Endodermal cell (in vitro differentiated cells): ENCODE data around the gene KRTAP10-8. TPM values are rescaled to one million over a fixed set of nuclear protein-coding genes. Genes with fewer than 3 reads are reported as not detected.

ENCODE experiments used
- DNase-seq: peaks from one replicate; pipeline ENCODE4 v3.0.0-alpha.2; 2017
- H3K27ac ChIP-seq: 2 replicates; pipeline ENCODE4 v1.5.1; 2013; ENCODE audit warnings: mild to moderate bottlenecking, low read depth, low read length, moderate library complexity
- H3K27me3 ChIP-seq: 2 replicates; pipeline ENCODE4 v1.6.1; 2013; ENCODE audit warnings: mild to moderate bottlenecking, low read length, moderate library complexity; ENCODE audit not compliant: insufficient read depth, control insufficient read depth, poor library complexity, severe bottlenecking
- H3K36me3 ChIP-seq: 2 replicates; pipeline ENCODE4 v1.7.0; 2013; ENCODE audit warnings: mild to moderate bottlenecking, low read length, moderate library complexity; ENCODE audit not compliant: control insufficient read depth, insufficient read depth
- H3K4me1 ChIP-seq: one replicate; pipeline ENCODE4 v1.7.0; 2013; ENCODE audit warnings: low read length; ENCODE audit not compliant: control insufficient read depth, insufficient read depth
- H3K4me3 ChIP-seq: 2 replicates; pipeline ENCODE4 v1.5.1; 2013; ENCODE audit warnings: mild to moderate bottlenecking, low read length, moderate library complexity
- H3K9ac ChIP-seq: 2 replicates; pipeline ENCODE4 v1.6.1; 2013; ENCODE audit warnings: mild to moderate bottlenecking, low read length, moderate library complexity; ENCODE audit not compliant: poor library complexity, severe bottlenecking; ENCODE audit errors: extremely low read depth
- H3K9me3 ChIP-seq: 2 replicates; pipeline ENCODE4 v1.6.1; 2013; ENCODE audit warnings: mild to moderate bottlenecking, low read length, moderate library complexity; ENCODE audit not compliant: control insufficient read depth
- H3K27ac Mint-ChIP-seq: 2 replicates; pipeline ENCODE4 v1.8.0; 2020; ENCODE audit warnings: mixed read lengths
- H3K27me3 Mint-ChIP-seq: 2 replicates; pipeline ENCODE4 v1.8.0; 2021; ENCODE audit warnings: mild to moderate bottlenecking, mixed read lengths; ENCODE audit not compliant: insufficient read depth
- H3K36me3 Mint-ChIP-seq: 2 replicates; pipeline ENCODE4 v1.8.0; 2020; ENCODE audit warnings: low read depth, mixed read lengths
- H3K4me1 Mint-ChIP-seq: 2 replicates; pipeline ENCODE4 v1.8.0; 2020; ENCODE audit warnings: mixed read lengths
- H3K4me3 Mint-ChIP-seq: 2 replicates; pipeline ENCODE4 v1.8.0; 2020; ENCODE audit warnings: mild to moderate bottlenecking, moderate library complexity, mixed read lengths
- H3K9me3 Mint-ChIP-seq: 2 replicates; pipeline ENCODE4 v1.8.0; 2020; ENCODE audit warnings: mild to moderate bottlenecking, mixed read lengths
- WGBS, 2 experiments: methylation state at CpG; one replicate each; pipeline versions ENCODE4 v1.1.5 to v1.1.7; 2013; ENCODE audit warnings: missing lambda C conversion rate in 2 of 2, mixed read lengths in 1 of 2; ENCODE audit not compliant: insufficient coverage in 1 of 2, insufficient read length in 1 of 2; 5-methylcytosine and 5-hydroxymethylcytosine counted together
- total RNA-seq, 2 donors: library from RNA; stranded (reverse); fragmentation: NEBNext Ultra II Directional in 1 of 2; extraction: Animal tissue kit (Norgen Biotek cat#: 25700) in 1 of 2; gene quantifications; 2 replicates in 1 of 2; 3 replicates in 1 of 2; pipeline ENCODE4 v1.2.1, GENCODE V29; 2021
- TF ChIP-seq, protein P1 (sequence below): fragments of 200-600 bp; sonication (generic); conservative IDR thresholded peaks from 2 replicates; pipeline ENCODE4 v1.5.0; 2021; ENCODE audit warnings: antibody characterized with exemption, mild to moderate bottlenecking

The KRTAP10-8 gene
- total RNA-seq, 2 donors from 2014 or later: not detected

DNA sequence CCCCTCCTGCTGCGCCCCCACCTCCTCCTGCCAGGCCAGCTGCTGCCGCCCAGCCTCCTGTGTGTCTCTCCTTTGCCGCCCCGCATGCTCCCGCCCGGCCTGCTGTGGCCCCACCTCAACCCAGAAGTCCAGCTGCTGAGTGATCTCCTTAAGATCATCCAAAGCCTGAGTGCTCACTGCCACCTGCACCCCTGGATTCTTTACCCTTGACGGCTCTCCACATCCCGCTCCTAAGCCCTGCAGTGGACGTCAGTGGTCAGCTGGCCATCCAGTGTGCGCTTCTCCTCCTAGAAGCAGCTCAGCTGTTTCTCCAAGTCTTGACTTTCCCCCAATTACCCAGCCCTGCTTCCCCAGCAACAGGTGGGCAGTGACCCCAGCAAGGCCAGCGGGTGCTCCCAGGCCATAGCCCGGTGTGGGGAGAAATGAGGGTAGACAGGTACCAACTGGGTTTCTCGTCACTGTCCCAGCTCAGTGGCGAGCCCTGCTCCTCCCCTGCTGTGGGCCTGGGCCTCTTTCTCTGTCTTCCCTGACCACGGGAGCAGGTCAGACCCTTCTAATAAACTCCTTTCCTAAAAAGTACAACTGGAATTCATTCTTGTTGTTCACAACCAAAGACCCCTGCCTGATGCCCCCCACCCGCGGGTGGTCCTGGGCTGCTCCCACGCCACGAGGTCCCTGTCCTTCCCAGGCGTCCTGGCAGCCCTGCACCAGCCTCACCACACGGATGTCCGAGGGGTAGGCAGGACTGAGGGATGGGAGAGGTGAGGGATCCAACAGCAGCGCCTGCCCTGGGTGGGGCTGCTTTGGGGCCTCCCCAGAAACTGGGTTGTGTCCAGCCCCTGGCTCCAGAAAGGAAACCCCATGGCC lies 10.1 kb upstream of the KRTAP10-8 start:
- H3K27me3 Mint-ChIP-seq: no peaks in the 10 kb centered on the region
- whole genome bisulfite sequencing, 2 experiments: 90 to 93% methylated on average over 9 to 23 of the region's 23 CpGs
- Histone ChIP-seq H3K9ac (no peak overlapping the region), H3K27me3 (no peaks in the 10 kb centered on the region), H3K4me1 (no peaks in the 10 kb centered on the region), H3K36me3 (no peaks in the 10 kb centered on the region), H3K27ac (no peak overlapping the region), H3K4me3 (no peak overlapping the region), H3K9me3 (peaks cover 18% of the 10 kb centered on the region)
- DNase-seq: peak; percentile 40
- TF ChIP-seq, protein P1, sequence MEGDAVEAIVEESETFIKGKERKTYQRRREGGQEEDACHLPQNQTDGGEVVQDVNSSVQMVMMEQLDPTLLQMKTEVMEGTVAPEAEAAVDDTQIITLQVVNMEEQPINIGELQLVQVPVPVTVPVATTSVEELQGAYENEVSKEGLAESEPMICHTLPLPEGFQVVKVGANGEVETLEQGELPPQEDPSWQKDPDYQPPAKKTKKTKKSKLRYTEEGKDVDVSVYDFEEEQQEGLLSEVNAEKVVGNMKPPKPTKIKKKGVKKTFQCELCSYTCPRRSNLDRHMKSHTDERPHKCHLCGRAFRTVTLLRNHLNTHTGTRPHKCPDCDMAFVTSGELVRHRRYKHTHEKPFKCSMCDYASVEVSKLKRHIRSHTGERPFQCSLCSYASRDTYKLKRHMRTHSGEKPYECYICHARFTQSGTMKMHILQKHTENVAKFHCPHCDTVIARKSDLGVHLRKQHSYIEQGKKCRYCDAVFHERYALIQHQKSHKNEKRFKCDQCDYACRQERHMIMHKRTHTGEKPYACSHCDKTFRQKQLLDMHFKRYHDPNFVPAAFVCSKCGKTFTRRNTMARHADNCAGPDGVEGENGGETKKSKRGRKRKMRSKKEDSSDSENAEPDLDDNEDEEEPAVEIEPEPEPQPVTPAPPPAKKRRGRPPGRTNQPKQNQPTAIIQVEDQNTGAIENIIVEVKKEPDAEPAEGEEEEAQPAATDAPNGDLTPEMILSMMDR: no peak
- H3K4me1 Mint-ChIP-seq: peaks cover 9% of the 10 kb centered on the region
- no peak overlapping the region for H3K27ac Mint-ChIP-seq
- peaks cover 5% of the 10 kb centered on the region for H3K9me3 Mint-ChIP-seq
- no peaks in the 10 kb centered on the region for H3K36me3 Mint-ChIP-seq
- H3K4me3 Mint-ChIP-seq: no peak overlapping the region

DNA sequence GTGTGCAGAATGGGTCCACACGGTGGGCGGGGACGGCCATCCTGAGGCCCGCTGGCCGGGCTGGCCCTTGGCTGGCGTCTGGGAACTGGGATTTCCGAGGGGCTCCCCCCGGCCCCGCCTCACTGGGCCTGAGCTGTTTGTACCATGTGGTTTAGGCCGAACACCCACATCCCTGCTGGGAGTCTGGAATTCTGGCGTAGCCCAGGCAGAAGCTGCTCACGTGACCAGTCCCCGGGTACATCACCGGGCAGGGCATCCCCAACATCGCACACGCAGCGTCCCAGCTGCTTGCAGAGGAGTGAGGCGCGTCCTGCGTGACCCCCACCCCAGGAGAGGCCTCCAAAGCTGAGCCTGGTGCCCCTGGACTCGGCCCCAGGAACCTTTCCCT lies 9.4 kb upstream of the KRTAP10-8 start:
- Mint-ChIP-seq H3K4me3 (no peak overlapping the region), H3K4me1 (peaks cover 9% of the 10 kb centered on the region), H3K27ac (no peak overlapping the region), H3K27me3 (no peaks in the 10 kb centered on the region), H3K36me3 (no peaks in the 10 kb centered on the region), H3K9me3 (peaks cover 5% of the 10 kb centered on the region)
- H3K9me3 ChIP-seq: peaks cover 18% of the 10 kb centered on the region
- no peak for DNase-seq
- no peak overlapping the region for H3K27ac ChIP-seq
- H3K27me3 ChIP-seq: no peaks in the 10 kb centered on the region
- H3K4me3 ChIP-seq: no peak overlapping the region
- no peaks in the 10 kb centered on the region for H3K36me3 ChIP-seq
- TF ChIP-seq, protein P1: no peak
- H3K9ac ChIP-seq: no peak overlapping the region
- 89 to 95% methylated on average over 8 to 20 of the region's 21 CpGs for WGBS, 2 experiments
- no peaks in the 10 kb centered on the region for H3K4me1 ChIP-seq

DNA sequence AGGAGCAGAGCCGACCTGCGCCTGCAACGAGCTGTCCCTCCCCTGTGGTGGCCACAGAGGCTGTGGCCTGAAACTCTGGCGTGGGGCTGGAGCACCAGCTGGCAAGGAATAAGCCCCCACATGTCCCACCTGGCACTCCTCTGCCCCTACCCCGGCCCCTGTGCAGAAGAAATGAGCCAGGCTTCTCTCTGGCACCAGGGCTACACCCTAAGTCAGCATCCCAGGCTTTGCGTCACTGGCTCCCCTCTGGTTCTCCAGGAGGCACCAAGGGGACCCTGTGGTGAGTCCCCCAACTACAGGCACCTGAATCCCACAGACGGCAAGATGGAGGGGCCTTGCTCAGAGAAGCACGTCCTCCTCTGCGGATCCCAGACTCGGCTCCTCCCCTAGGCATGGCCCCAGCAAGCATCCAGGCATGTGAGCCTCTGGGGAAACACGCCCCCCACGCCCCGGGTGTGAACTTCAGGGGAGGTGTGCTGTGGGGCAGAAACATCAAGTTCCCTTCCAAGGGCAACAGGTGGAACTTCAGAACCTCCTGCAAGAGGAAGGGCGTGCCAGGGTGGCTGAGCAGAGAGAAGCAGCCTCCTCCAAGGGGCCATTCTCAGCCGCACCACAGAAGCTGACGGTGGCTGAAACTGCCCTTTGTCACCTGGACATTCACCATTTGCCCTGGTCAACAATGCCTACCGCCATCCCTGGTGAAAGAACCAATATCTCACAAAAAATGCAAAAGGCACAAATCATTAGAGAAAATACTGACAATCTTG lies 8.6 kb upstream of the KRTAP10-8 start:
- H3K9me3 ChIP-seq: peaks cover 13% of the 10 kb centered on the region
- H3K27ac ChIP-seq: no peak overlapping the region
- no peaks in the 10 kb centered on the region for H3K36me3 ChIP-seq
- Mint-ChIP-seq H3K4me1 (peaks cover 4% of the 10 kb centered on the region), H3K9me3 (peaks cover 5% of the 10 kb centered on the region), H3K36me3 (no peaks in the 10 kb centered on the region), H3K4me3 (no peak overlapping the region), H3K27ac (no peak overlapping the region), H3K27me3 (no peaks in the 10 kb centered on the region)
- H3K4me3 ChIP-seq: no peak overlapping the region
- 68 to 70% methylated on average over 11 to 17 of the region's 17 CpGs for WGBS, 2 experiments
- H3K9ac ChIP-seq: no peak overlapping the region
- TF ChIP-seq, protein P1: no peak
- H3K27me3 ChIP-seq: no peaks in the 10 kb centered on the region
- no peaks in the 10 kb centered on the region for H3K4me1 ChIP-seq
- DNase-seq: peak; percentile 46
